Esophagus squamous epithelium (tissue), 5 donors: ENCODE data around the gene ZFAND3. TPM values are rescaled to one million over a fixed set of nuclear protein-coding genes. Genes with fewer than 3 reads are reported as not detected.

Source experiments
- DNase-seq: peaks from one replicate; lab custom pipeline; 2025; lab: John Stamatoyannopoulos, UW
- H3K27ac ChIP-seq, 4 donors: fragments of 200-600 bp; sonication (generic); one replicate each; pipeline ENCODE4 v1.5.1; 2016 to 2019; ENCODE audit warnings: mild to moderate bottlenecking in 1 of 4
- H3K27me3 ChIP-seq, 4 donors: fragments of 200-600 bp; sonication (generic); 1 replicate in 3 of 4; 2 replicates in 1 of 4; pipeline versions ENCODE4 v1.5.1 to v1.6.0; 2017 to 2021; ENCODE audit warnings: antibody characterized with exemption in 1 of 4
- H3K36me3 ChIP-seq, 3 donors: fragments of 200-600 bp; sonication (generic); one replicate each; pipeline ENCODE4 v1.5.1; 2016 to 2019
- H3K4me1 ChIP-seq, 3 donors: fragments of 200-600 bp; sonication (generic); one replicate each; pipeline ENCODE4 v1.5.1; 2017 to 2019
- H3K4me3 ChIP-seq, 4 donors: fragments of 200-600 bp; sonication (generic); 1 replicate in 3 of 4; 2 replicates in 1 of 4; pipeline ENCODE4 v1.5.1; 2016 to 2019; ENCODE audit warnings: mild to moderate bottlenecking in 2 of 4, moderate library complexity in 1 of 4
- H3K9me3 ChIP-seq, 3 donors: fragments of 200-600 bp; sonication (generic); one replicate each; pipeline ENCODE4 v1.5.1; 2016 to 2019
- CTCF ChIP-seq, 6 experiments: fragments of 450-650 bp in 4 of 6; fragments of 200-600 bp in 2 of 6; sonication (generic) in 2 of 6; IDR thresholded peaks; one replicate each; pipeline ENCODE4 v1.5.1; 2016 to 2019; ENCODE audit warnings: antibody characterized with exemption in 6 of 6, mild to moderate bottlenecking in 4 of 6, moderate library complexity in 4 of 6
- POLR2A ChIP-seq, 4 donors: fragments of 450-650 bp; IDR thresholded peaks; one replicate each; pipeline ENCODE4 v1.6.1; 2017; ENCODE audit warnings: antibody characterized with exemption in 4 of 4, mild to moderate bottlenecking in 4 of 4, moderate library complexity in 3 of 4
- WGBS, 2 donors: methylation state at CpG; one replicate each; pipeline ENCODE4 v1.1.5; 2018; 5-methylcytosine and 5-hydroxymethylcytosine counted together
- intact Hi-C: fragments of 100-400 bp; cut with DNase I; formaldehyde crosslinking; loops from one replicate; pipeline ENCODE4 v1.15.0; 2022
- total RNA-seq, 4 donors: library from RNA; depleted of rRNA; stranded (reverse); fragments of >200 nt; gene quantifications; one replicate each; pipeline ENCODE4 v1.1.0, GENCODE V29; 2016
- donor health status: DM: yes; HTN: yes; CAD: no.

The ZFAND3 gene
- total RNA-seq, 4 donors from 2014 or later = 15.7 to 23.8 (median 20.9) TPM

- Histone ChIP-seq H3K4me1 (peaks cover 0 to 33% (median 7%) of the 10 kb centered on the region in 3 donors), H3K27ac (no peak overlapping the region), H3K4me3 (no peak overlapping the region), H3K27me3 (no peaks in the 10 kb centered on the region), H3K36me3 (peaks cover 0 to 3% (median 0%) of the 10 kb centered on the region in 3 donors), H3K9me3 (no peaks in the 10 kb centered on the region)
- no peak for TF ChIP-seq POLR2A (IDR thresholded peaks at IDR 0.05)
- TF ChIP-seq CTCF (IDR thresholded peaks at IDR 0.05) = no peak
- intact Hi-C loops = loop anchor here (10.0 kb wide), 1 partner anchor 295 kb away; no protein-coding TSS in a partner anchor
- no peak for DNase-seq
- WGBS, 2 donors = 85 to 90% methylated on average over 7 to 8 of the region's 12 CpGs
Observed at GRCh38 chr6:38179794-38180430, 360.4 kb downstream of the ZFAND3 start.

- Histone ChIP-seq H3K9me3 (no peaks in the 10 kb centered on the region), H3K4me3 (no peak overlapping the region), H3K27me3 (no peaks in the 10 kb centered on the region), H3K4me1 (peaks cover 0 to 33% (median 7%) of the 10 kb centered on the region in 3 donors), H3K36me3 (peaks cover 0 to 2% (median 0%) of the 10 kb centered on the region in 3 donors), H3K27ac (no peak overlapping the region)
- 94 to 95% methylated on average over 12 of the region's 12 CpGs for WGBS, 2 donors
- intact Hi-C loops = loop anchor here (10.0 kb wide), 1 partner anchor 294 kb away; no protein-coding TSS in a partner anchor
- no peak for TF ChIP-seq POLR2A (IDR thresholded peaks at IDR 0.05)
- TF ChIP-seq CTCF (IDR thresholded peaks at IDR 0.05) = no peak
- DNase-seq = no peak
Observed at GRCh38 chr6:38180586-38180985, 361.1 kb downstream of the ZFAND3 start.

GRCh38 chr6:38182426-38182825 is 362.9 kb downstream of the ZFAND3 start:
- intact Hi-C loops = loop anchor here (10.0 kb wide), 1 partner anchor 292 kb away; no protein-coding TSS in a partner anchor
- 100% methylated on average over 4 to 6 of the region's 6 CpGs for WGBS, 2 donors
- TF ChIP-seq CTCF (IDR thresholded peaks at IDR 0.05) (no peak), POLR2A (IDR thresholded peaks at IDR 0.05) (no peak)
- no peak for DNase-seq
- Histone ChIP-seq H3K4me1 (peaks cover 0 to 16% (median 0%) of the 10 kb centered on the region in 3 donors), H3K9me3 (no peaks in the 10 kb centered on the region), H3K27me3 (no peaks in the 10 kb centered on the region), H3K4me3 (no peak overlapping the region), H3K27ac (no peak overlapping the region), H3K36me3 (peaks cover 0 to 5% (median 0%) of the 10 kb centered on the region in 3 donors)

- H3K4me1 ChIP-seq = peaks cover 0 to under 1% (median 0%) of the 10 kb centered on the region in 3 donors
- H3K27me3 ChIP-seq = no peaks in the 10 kb centered on the region
- peaks cover 0 to 5% (median 0%) of the 10 kb centered on the region in 3 donors for H3K36me3 ChIP-seq
- intact Hi-C loops = loop anchor here (10.0 kb wide), 1 partner anchor 291 kb away; no protein-coding TSS in a partner anchor
- 92 to 96% methylated on average over 12 of the region's 13 CpGs for WGBS, 2 donors
- no peak overlapping the region for H3K4me3 ChIP-seq
- no peaks in the 10 kb centered on the region for H3K9me3 ChIP-seq
- TF ChIP-seq CTCF (IDR thresholded peaks at IDR 0.05) (no peak), POLR2A (IDR thresholded peaks at IDR 0.05) (no peak)
- DNase-seq = no peak
- no peak overlapping the region for H3K27ac ChIP-seq
Observed at GRCh38 chr6:38183856-38184584, 364.5 kb downstream of the ZFAND3 start.
